Left forelimb (tissue), 1 donor: Measurements from ENCODE around the gene SLC18B1.

Experiments
- DNase-seq: peaks from one replicate; pipeline ENCODE4 v3.0.0-alpha.2; 2018; ENCODE audit warnings: low spot score

Gene SLC18B1

DNA sequence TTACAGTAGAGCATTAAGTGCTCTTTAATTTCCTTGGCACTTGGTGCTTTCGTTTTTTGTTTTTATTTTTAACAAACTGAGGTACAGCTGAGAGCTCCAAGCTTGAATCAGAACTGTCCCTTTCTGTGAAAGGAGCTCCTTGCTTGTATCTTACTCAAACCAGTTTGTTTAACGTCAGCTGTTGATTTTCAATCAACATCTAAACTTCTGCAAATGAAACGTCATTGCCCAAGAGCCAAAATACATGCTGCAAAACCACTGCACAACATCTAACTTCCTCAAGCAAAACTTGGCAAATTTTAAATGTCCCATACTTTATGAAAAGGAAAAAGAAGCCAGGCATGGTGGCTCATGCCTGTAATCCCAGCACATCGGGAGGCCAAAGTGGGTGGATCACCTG, 55.9 kb downstream of the SLC18B1 start:
- no peak for DNase-seq

DNA sequence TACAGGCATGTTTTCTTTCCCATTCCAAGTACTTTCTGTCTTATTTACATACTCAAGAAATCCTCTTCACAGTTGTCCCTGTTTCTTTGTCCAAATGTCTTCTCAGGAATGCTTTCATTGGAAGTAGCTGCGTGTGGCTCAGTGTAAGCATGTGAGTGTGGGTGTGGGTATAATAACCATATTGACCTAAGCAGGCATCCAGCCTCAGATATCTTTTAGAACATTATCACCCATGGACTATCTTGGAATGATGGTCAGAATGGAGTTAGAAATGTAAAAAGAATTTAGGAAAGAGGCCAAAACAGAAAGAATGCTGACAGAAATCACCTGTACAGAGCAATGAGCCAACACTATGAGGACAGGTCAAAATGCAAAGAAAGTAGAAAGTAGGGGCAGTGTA, 57.2 kb downstream of the SLC18B1 start:
- DNase-seq = no peak

DNA sequence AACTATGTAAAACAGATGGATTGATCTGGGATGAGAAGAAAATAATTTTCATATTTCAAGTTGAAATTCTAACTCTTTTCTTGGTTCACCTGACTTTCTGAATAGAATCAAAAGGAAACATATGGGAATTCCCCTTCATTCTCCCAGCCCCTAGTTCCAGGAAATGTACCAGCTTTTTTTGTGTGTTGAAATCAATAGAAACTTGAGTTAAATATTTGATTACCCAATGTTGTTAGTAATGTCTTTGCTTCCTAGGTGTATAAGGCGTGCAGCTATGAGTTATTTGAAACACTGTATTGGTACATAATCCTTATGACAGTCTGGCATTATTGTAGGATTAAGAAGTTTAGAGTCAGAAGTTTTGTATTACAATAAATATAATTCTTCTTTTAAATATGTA, 62.2 kb downstream of the SLC18B1 start:
- DNase-seq = no peak

DNA sequence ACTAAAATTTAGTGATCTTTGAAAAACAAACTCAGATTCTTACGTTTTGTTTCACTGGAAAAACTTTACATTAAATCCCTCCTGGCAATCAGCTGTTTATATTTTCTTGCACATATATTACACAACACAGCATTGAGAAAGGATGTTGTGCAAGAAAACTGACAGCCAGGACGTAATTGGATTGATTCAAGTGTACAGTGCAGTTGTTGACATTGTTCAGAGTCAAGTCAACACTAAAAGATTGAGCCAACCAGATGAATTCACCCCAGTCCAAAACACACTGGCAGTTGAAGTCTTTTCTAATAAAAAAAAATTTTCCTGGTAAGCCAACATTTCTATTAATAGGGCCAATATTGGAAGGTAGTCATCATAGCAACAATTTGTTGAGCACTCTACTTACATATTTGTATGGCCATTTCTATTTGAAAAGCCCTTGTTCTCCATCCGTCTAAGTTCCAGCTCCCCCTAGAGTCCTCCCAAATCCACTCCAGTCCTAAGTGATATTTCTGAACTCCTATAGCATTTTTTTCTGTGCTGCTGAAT, 63.7 kb downstream of the SLC18B1 start:
- DNase-seq = no peak

DNA sequence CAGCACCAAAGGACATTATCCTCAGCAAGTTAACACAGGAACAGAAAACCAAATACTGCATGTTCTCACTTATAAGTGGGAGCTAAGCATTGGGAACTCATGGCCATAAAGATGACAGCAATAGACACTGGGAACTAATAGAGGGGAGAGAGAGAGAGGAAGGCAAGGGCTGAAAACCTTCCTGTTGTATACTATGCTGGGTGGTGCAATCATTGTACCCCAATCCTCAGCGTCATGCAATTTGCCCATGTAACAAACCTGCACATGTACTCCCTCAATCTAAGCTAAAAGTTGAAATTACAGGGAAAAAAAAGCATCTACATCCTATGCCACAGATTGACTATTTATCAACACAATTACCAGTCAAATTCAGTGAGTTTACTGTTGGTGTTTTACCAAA, 64.6 kb downstream of the SLC18B1 start:
- DNase-seq = no peak

DNA sequence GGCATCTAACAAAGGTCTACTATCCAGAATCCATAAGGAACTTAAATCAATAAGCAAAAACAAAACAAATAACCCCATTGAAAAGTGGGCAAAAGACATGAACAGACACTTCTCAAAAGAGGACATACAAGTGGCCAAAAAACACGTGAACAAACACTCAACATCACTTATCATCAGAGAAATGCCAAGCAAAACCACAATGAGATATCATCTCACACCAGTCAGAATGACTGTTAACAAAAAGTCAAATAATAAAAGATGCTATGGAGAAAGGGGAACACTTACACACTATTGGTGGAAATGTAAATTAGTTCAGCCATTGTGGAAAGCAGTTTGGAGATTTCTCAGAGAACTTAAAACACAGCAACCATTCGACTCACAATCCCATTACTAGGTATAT, 65.2 kb downstream of the SLC18B1 start:
- DNase-seq = no peak

DNA sequence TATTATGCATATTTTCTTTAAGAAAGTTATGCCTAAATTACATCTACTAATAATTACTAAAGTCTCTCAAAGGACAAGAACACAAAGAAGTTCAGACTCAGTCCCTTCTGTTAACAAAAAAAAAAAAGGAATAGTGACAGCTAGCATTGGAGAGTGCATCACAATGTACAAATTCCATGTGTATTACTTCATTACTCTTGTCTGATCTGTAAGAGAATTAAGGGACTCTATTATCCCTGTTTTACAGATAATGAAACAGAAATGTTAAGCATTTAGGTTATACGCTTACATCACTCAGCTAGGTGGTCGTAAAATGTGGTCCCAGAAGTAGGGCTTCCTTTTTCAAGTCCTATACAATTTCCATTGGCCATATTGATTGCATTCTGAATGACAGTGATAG, 67.4 kb downstream of the SLC18B1 start:
- no peak for DNase-seq

DNA sequence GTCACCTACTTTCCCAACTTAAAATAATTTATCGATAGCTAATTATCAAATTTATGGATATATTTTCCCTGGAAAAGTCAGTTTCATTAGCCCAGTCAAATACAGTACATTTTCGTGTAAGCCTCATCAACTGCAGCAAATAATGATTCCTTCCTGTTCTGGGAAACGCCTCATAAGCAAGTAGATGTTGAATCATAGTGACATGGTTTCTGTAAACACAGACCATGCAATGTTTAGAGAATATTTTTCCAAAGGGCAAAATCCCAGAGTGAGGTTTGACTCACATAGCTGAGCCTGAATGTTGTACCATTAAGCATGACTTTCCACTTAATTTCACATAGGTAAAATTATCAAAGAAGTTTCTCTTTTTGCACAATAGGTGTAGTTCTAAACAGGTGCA, 67.9 kb downstream of the SLC18B1 start:
- no peak for DNase-seq

DNA sequence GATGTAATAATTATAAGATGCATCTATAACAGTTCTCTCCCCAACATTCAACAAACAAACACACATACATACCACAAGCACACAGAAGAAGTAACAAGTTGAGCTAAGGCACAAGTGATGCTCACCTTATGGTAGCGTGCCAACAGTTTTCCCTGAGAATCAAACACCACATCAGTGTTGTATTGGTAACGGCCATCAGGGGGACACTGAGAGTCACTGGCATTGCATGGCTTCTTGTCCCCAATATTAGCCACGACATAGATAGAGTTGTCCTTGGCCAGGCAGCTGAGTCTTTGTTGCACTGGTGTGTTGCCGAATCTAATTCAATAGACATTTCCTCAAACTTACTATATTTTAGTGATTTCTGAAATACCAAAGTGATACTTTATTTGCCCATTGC, 69.8 kb downstream of the SLC18B1 start:
- no peak for DNase-seq

DNA sequence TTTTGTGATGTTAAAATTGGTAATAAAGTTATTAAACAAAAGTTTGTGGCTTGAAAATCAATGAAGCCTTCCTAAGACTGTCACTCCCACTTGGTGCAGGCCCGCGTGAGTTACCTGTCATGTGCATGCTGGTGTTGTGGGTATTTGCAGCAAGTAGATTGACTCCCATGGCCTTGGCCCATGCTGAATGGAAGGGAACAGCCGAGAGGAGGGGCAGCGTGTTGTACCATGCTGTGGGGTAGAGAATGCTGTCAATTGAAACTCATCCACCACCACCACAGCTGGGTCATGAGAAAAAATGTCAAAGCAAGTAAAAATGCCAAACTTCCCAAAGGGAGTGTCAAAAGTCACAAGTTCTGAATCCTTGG, 71.8 kb downstream of the SLC18B1 start:
- DNase-seq = no peak

DNA sequence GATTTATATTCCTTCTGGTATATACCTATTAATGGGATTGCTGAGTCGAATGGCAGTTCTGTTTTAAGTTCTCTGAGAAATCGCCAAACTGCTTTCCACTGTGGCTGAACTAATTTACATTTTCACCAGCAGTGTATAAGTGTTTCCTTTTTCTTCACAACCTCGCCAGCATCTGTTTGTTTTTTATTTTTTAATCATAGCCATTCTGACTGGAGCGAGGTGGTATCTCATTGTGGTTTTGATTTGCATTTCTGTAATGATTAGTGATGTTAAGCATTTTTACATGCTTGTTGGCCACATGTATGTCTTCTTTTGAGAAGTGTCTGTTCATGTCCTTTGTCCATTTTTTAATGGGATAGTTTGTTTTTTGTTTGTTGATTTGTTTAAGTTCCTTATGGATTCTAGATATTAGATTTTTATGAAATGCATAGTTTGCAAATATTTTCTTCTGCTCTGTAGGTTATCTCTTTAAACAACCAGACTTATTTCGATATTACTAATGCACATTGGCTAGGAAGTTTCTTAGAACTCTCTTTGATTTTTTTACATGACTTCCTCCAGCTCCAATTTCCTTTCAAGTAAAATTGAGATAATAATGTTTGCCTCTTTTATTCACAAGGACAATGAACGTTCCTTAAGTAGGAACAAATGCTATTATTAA, 72.4 kb downstream of the SLC18B1 start:
- no peak for DNase-seq

DNA sequence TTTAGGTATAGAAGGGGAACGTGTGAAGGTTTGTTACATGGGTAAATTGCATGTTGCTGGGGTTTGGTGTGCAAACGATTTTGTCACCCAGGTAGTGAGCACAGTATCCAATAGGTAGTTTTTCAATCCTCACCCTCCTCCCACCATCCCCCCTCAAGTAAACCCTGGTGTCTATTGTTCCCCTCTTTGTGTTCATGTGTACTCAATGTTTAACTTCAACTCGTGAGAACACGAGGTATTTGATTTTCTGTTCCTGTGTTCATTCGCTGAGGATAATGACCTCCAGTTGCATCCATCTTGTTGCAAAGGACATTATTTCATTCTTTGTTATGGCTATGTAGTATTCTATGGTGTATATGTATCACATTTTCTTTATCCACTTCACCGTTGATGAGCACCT, 73.0 kb downstream of the SLC18B1 start:
- DNase-seq = no peak

DNA sequence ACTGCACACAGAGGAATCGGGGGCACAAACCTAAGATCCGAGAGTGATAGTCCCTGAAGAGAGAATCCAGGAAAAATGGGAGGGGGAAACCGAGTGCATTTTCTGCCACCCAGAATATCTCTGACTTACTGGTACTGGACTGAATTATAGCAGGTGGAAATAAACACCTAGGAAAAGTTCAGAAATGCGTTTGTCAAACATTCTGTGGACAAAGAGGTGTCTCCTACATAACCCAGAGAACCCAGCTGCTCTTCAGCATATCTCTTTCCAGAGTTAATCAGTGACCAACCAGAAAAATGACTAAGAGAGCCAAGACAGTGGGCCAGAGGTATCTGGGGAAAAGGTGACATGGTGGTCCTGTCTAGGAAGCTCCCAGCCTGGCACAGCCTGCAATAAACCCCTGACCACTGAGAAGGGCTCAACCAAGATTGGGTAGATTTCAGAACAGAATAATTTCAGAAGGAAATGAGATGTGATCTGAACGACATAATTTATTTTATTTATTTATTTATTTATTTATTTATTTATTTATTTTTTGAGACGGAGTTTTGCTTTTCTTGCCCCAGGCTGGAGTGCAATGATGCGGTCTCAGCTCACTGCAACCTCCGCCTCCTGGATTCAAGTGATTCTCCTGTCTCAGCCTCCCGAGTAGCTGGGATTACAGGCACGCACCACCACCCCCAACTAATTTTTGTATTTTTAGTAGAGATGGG, 78.5 kb downstream of the SLC18B1 start:
- DNase-seq = no peak
